ENCODE results near the gene CA12.

DNA sequence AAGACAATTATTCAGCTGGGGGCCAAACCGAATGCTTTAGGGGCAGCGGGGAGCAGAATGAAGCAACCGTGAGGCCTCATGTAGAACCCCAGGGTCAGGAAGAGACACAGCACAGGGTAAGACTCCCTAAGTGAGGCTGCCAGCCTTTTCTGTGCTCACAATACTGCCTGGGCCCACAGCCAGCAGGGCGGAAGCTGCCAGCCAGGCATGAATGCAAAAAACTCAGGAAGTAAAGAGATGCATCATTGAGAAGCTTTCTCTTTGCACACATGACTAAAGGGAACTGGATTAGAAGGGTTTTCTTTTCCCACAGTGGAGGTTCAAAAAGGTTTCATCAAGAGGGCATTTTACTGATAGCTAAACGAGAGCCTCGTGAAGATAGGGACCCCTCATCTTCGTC, 33.3 kb downstream of the CA12 start:
- no peak for TF ChIP-seq RAD21 (IDR thresholded peaks at IDR 0.05)
- no peak for TF ChIP-seq YY1 (IDR thresholded peaks at IDR 0.05)
- no peak for TF ChIP-seq TAF1 (conservative IDR thresholded peaks at IDR 0.05)
- TF ChIP-seq, protein P1, sequence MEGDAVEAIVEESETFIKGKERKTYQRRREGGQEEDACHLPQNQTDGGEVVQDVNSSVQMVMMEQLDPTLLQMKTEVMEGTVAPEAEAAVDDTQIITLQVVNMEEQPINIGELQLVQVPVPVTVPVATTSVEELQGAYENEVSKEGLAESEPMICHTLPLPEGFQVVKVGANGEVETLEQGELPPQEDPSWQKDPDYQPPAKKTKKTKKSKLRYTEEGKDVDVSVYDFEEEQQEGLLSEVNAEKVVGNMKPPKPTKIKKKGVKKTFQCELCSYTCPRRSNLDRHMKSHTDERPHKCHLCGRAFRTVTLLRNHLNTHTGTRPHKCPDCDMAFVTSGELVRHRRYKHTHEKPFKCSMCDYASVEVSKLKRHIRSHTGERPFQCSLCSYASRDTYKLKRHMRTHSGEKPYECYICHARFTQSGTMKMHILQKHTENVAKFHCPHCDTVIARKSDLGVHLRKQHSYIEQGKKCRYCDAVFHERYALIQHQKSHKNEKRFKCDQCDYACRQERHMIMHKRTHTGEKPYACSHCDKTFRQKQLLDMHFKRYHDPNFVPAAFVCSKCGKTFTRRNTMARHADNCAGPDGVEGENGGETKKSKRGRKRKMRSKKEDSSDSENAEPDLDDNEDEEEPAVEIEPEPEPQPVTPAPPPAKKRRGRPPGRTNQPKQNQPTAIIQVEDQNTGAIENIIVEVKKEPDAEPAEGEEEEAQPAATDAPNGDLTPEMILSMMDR (IDR thresholded peaks at IDR 0.05; ENCODE audit: low read depth, low read length, missing input control), result no peak
- no peak for TF ChIP-seq SP1 (IDR thresholded peaks at IDR 0.05)
- no peak for TF ChIP-seq GABPA (IDR thresholded peaks at IDR 0.05 in 1 of 2, conservative IDR thresholded peaks at IDR 0.05 in 1 of 2)
- no peak for TF ChIP-seq RXRA (IDR thresholded peaks at IDR 0.05)
- TF ChIP-seq, protein P2, sequence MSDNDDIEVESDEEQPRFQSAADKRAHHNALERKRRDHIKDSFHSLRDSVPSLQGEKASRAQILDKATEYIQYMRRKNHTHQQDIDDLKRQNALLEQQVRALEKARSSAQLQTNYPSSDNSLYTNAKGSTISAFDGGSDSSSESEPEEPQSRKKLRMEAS (IDR thresholded peaks at IDR 0.05), result no peak
- TF ChIP-seq, protein P3, sequence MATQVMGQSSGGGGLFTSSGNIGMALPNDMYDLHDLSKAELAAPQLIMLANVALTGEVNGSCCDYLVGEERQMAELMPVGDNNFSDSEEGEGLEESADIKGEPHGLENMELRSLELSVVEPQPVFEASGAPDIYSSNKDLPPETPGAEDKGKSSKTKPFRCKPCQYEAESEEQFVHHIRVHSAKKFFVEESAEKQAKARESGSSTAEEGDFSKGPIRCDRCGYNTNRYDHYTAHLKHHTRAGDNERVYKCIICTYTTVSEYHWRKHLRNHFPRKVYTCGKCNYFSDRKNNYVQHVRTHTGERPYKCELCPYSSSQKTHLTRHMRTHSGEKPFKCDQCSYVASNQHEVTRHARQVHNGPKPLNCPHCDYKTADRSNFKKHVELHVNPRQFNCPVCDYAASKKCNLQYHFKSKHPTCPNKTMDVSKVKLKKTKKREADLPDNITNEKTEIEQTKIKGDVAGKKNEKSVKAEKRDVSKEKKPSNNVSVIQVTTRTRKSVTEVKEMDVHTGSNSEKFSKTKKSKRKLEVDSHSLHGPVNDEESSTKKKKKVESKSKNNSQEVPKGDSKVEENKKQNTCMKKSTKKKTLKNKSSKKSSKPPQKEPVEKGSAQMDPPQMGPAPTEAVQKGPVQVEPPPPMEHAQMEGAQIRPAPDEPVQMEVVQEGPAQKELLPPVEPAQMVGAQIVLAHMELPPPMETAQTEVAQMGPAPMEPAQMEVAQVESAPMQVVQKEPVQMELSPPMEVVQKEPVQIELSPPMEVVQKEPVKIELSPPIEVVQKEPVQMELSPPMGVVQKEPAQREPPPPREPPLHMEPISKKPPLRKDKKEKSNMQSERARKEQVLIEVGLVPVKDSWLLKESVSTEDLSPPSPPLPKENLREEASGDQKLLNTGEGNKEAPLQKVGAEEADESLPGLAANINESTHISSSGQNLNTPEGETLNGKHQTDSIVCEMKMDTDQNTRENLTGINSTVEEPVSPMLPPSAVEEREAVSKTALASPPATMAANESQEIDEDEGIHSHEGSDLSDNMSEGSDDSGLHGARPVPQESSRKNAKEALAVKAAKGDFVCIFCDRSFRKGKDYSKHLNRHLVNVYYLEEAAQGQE (IDR thresholded peaks at IDR 0.05), result no peak
- TF ChIP-seq FOXA1 (IDR thresholded peaks at IDR 0.05), result no peak
